ENCODE results near the gene NKAIN1.

- no peak for TF ChIP-seq CTCF (IDR thresholded peaks at IDR 0.05)
- TF ChIP-seq EZH2 (IDR thresholded peaks at IDR 0.05; ENCODE audit: borderline replicate concordance, insufficient read depth, low read depth, low read length, poor library complexity, severe bottlenecking) = no peak
These were observed 96.2 kb downstream of the NKAIN1 start for GRCh38 chr1:31143455-31143854.
